ENCODE results near the gene TMEM183A.
A peak's percentile ranks its signal among the peaks of the same experiment; 100 is the strongest.
"Not testable (repeated sequence)": the region's sequence is repeated elsewhere in the genome, so short reads cannot be mapped to it uniquely, and the experiment has no call there.

The TMEM183A gene

GRCh38 chr1:202987922-202988583, 19.1 kb upstream of the TMEM183A start:
- DNase-seq, result no peak

DNA sequence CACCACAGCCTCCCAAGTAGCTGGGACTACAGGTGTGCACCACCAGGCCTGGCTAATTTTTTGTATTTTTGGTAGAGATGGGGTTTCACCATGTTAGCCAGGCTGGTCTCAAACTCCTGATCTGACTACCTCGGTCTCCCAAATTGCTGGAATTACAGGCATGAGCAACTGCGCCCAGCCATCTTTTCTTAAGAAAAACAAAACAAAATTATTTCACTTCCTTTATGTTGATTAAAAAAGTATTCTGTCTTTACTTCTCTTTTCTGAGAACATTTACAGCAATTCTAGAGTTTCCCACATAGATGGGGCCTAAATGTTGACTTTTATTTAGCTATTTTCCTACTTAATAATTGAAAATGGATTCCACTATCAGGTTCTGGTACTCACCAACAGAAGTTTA, 17.3 kb upstream of the TMEM183A start:
- DNase-seq, result no peak

DNA sequence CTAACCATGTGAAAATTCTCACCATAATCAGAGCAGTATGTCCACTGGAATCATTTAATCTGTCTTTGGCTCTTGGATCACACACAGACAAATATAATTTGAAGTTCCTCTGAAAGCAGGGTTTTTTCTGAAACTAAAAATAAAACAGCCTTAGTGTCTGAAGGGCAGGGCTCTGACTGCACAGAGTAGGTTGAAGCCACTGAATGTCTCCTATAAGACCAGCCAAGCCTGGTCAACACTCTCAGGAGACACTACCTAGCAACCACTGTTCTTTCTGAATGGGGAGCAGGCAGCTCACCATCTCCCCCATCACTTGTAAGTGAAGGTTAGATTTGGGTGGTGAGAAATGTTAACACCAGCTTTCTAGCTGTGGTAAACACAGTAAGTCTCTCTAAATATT, 16.1 kb upstream of the TMEM183A start:
- no peak for DNase-seq

GRCh38 chr1:202994756-202995155, 12.4 kb upstream of the TMEM183A start:
- DNase-seq, result no peak

GRCh38 chr1:202998836-202999750, 8.1 kb upstream of the TMEM183A start:
- DNase-seq, result peak; percentile 63

DNA sequence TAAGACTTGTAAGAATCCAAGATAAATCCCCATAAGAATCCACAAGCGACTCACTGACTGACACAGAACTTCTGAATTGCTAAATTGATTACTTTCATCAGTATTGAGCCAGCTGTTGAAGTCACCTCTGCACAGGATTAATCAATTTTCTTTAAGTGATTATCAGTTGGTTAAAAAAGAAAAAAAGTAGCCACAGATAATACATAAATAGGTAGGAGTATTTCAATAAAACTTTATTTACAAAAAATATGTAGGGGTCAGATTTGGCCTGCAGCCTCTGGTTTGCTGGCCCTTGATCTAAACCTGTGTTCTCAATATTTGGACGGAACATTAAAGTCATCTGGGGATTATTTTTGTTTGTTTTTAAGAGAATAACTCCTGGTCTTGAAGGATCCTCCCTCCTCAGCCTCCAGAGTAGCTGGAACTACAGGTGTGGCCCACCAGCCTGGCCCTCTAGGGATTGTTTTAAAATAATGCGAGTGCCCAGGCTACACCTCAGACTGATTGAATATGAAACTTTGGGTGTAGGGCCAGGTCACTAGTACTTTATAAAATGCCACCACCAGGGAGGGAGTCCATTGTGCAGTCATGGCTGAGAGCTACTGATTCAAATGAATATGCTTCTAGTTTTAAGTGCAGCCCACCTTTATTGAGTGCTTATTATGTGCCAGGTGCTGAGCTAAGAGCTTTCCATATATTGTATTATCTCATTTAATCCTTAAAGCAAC, 6.8 kb upstream of the TMEM183A start:
- no peak for DNase-seq

GRCh38 chr1:203001986-203002385, 5.2 kb upstream of the TMEM183A start:
- no peak for DNase-seq

- no peak for DNase-seq
Observed at GRCh38 chr1:203002951-203003350, 4.2 kb upstream of the TMEM183A start.

DNA sequence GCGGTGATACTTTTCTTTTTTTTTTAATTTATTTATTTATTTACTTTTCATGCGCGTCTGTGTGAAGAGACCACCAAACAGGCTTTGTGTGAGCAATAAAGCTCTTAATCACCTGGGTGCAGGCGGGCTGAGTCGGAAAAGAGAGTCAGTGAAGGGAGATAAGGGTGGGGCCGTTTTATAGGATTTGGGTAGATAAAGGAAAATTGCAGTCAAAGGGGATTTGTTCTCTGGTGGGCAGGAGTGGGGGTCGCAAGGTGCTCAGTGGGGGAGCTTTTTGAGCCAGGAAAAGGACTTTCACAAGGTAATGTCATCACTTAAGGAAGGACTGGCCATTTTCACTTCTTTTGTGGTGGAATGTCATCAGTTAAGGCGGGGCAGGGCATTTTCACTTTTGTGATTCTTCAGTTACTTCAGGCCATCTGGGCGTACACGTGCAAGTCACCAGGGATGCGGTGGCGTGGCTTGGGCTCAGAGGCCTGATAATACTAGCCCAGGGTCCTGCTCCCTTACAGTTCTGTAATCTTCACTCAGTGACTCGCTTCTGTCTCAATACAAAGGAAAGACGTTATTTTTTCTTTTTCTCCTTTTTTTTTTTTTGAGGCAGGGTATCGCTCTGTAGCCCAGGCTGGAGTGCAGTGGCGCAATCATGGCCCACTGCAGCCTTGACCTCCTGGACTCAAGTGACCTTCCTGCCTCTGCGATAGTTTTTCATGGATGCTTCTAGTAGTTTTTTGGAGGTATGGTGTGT, 1.6 kb upstream of the TMEM183A start:
- not testable (repeated sequence) for DNase-seq

DNA sequence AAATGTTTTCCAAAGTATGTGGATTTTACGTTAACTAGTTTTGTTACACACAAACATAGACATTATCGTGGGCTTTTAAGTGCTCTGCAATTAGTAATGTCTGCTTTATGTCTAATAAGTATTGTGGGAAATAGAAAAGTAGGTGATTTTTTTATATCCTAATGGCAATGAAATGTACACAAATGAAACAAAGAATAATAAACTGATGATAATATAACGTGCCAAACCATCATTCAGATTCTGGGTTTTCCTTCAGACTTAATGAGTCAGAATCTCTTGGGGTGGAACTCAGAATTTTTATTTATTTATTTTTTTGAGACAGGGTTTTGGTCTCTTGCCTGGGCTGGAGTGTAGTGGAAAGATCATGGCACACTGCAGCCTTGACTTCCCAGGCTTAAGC, 2.0 kb downstream of the TMEM183A start:
- no peak for DNase-seq

DNA sequence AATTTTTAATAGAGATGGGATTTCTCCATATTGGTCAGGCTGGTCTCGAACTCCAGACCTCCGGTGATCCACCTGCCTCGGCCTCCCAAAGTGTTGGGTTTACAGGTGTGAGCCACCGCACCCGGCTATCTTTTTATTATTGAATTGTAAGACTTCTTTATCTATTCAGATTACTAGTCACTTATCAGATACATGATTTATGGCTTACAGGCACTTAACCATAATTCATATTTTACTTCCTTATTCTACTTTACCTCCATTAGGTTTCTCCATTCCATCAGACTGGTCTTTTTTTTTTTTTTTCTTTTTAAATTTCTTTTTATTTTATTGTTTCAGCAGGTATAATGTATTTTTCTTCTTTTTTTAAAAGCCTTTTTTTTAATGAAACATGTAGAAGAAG, 4.4 kb downstream of the TMEM183A start:
- DNase-seq, result no peak

DNA sequence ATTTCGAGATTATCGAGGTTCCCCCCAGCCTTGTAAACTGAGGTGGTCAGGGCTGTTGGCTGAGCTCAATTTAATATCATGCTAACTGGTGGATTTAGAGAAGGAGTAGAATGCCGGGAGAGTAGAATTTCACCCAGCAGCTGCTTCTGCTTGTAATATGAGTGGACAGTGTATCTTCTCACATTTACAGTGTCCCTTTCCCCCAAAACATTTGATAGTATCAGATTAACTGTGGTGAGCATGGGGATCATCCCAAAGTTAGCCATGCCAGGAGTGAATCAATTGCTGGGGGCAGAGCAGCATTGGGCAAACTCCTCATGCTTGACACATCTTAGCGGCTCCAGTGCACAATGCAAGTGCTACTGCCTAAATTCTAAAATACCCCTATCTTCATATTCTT, 9.9 kb downstream of the TMEM183A start:
- no peak for DNase-seq

GRCh38 chr1:203017692-203018091, 10.5 kb downstream of the TMEM183A start:
- DNase-seq, result no peak

DNA sequence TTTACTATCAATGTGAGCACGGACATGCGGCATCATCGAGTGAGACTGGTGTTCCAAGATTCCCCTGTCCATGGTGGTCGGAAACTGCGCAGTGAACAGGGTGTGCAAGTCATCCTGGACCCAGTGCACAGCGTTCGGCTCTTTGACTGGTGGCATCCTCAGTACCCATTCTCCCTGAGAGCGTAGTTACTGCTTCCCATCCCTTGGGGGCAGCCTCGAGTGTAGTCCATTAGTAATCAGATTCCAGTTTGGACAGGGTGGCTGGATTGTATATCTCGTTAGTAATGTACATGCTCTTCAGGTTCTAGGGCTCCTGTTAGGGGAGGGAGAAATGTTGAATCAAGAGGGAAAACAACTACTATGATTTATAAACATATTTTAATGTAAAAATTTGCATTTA, 15.7 kb downstream of the TMEM183A start:
- not testable (repeated sequence) for DNase-seq

- no peak for DNase-seq
Observed at GRCh38 chr1:203025686-203026030, 18.5 kb downstream of the TMEM183A start.

- peak; percentile 84 for DNase-seq
Observed at GRCh38 chr1:203026031-203026665, 19.0 kb downstream of the TMEM183A start, which contains the start of gene PPFIA4. TSS of gene PPFIA4 (plus strand) at chr1:203026491. CDS start at chr1:203039009, 12,518 bp downstream.

DNA sequence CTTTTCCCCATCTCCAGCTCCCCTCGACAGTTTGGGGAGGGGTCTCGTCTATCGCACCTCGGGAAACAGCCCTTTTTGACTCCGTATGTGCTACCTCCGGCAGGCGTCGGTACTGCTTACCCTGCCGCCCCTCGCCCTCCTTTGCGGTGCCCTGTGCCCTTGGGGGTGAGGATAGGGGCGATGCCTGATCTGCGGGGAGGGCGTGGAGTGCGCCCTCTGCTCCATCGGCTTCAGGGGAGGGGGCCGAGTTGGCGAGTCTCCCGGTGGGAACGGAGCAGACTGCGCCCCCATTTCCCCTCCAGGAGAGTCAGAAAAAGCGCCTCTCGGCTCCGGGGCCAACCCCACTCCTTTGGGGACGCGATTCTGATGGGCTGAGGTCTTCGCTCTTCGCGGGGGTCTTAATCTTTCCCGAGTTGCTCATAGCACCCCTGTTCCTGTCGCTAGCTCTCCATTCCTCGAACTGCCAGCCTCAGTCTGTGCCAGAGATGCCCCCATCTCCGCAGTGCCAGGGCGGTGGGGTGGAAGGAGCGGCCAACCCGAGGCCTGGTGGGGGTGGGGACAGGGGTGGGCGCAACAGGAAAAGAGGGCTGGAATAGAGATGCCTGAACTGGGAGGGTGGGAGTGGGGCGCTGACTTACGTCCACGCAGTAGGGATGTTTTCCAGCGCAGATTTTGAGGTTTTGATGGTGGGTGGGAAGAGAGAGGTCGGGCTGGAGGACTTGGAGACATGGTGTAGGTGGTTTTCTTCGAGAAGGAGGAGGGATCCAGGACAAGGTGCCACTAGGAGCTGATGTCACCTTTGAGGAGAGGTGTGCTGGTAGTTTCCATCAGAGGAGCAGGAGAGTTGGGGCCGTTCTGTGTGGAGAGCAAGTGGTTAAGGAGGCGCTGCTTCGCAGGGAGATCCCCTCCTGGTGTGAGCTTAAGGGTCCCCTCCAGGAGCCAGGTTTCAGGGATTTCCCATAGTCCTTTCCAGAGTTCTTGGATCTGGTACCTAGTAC, 19.8 kb downstream of the TMEM183A start:
- DNase-seq, result no peak

DNA sequence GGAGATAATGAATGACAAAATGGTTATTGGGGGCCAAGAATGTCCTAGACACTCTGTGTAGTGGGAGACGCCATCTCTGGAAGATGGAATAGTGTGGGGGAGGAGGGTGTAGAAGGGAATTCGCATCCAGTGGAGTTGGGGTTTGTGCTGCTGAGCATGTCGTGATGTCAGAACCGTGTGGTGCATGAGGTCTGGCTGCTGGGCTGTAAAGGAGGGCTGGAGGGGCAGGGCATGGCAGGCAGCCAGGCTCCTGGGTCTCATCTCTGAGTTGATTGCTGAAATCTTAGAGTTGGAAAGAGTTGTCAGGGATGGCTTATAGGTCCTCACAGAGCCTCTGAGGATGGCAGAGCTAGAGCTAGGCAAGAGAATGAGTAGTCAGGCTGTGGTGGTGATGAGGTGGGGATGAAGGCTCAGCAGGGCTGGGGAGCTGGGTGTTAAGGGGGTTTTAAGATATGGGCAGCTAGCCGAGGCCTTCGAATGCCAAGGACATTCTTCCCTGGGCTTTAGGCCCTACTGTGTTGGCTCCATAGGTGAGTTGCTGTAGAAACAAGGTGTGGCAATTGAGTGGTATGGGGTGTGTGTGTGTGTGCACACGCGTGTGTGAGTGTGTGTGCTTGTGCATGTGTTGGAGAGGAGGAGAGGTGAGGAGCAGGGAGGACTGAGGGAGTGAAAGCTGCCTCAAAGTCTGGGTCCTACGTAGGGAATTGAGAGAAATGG, 21.1 kb downstream of the TMEM183A start:
- DNase-seq, result no peak

DNA sequence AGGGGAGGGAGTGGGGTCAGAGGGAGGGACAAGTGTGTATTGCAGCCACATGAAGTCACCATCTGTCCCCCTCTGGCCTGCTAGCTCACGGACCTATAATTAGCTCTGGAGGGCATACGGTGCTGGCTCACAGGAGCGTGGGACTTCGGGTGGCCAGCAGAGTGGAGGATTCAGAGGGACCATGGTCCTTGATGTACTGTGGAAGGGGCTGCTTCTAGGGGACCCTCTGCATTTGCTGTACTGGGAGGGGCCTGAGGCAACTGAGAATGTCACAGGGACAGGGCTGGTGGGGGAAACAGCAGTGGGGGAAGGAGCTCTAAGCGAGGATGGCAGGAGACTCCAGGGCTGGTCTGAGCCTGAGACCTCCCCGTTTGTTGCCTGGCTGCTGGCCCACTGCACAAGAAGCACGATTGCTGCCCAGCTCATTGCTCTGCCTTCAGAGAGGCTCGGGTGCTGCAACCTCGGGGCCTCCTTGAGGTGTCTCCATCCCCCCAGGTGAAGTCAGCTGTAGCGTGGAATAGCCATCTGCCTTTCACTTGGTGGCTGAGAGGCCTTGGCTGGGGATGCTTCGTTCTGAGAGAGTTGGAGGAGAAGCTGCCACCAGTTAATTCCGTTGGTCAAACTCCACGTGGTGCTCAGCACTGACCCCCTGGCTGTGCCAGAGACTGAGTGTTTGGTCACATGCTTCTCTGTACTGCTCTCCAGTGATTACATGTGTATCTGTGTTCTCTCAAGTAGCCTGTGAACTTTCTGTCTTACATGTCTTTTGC, 21.8 kb downstream of the TMEM183A start:
- DNase-seq, result no peak

DNA sequence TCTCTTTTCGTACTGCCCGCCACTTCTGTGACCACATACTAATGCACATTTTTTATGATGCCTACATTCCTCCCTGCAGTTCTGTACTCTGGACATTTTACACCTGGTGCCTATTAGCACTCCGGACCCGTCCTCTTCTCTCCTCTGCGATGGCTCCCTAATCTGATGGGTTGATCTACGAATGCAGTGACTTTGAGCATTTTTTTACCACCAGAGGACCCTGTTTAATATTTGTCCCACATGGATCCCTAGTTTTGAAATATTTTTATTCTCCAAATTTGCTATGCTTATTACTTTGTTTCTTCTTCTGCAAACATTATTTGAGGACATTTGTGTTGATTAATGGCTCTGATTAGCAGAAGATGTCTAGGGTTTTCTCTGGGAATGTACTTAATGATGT, 24.3 kb downstream of the TMEM183A start:
- DNase-seq, result no peak
